ENCODE results near the gene BPHL.

DNA sequence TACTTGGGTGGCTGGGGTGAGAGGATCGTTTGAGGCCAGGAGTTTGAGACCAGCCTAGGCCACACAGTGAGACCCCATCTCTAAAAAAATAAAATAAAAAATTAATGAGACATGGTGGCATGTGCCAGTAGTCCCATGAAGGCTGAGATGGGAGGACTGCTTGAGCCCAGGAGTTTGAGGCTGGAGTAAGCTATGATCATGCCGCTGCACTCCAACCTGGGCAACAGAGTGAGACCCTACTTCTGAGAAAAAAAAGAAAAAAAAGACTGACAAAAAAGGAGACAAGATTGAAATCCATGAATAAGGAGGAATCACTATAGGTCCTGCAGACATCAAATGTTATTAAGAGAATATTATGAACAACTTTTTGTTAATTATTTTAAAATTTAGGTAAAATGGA is 23.7 kb upstream of the BPHL start:
- TF ChIP-seq POLR2A (IDR thresholded peaks at IDR 0.05; ENCODE audit: low read depth, low read length) (no peak), USF1 (IDR thresholded peaks at IDR 0.05; ENCODE audit: borderline replicate concordance, extremely low read length, insufficient read depth, low read depth, low read length) (no peak), RFX5 (IDR thresholded peaks at IDR 0.05; ENCODE audit: low read depth, low read length) (no peak), SREBF2 (IDR thresholded peaks at IDR 0.05; ENCODE audit: low read length) (no peak)
- TF ChIP-seq, protein P1, sequence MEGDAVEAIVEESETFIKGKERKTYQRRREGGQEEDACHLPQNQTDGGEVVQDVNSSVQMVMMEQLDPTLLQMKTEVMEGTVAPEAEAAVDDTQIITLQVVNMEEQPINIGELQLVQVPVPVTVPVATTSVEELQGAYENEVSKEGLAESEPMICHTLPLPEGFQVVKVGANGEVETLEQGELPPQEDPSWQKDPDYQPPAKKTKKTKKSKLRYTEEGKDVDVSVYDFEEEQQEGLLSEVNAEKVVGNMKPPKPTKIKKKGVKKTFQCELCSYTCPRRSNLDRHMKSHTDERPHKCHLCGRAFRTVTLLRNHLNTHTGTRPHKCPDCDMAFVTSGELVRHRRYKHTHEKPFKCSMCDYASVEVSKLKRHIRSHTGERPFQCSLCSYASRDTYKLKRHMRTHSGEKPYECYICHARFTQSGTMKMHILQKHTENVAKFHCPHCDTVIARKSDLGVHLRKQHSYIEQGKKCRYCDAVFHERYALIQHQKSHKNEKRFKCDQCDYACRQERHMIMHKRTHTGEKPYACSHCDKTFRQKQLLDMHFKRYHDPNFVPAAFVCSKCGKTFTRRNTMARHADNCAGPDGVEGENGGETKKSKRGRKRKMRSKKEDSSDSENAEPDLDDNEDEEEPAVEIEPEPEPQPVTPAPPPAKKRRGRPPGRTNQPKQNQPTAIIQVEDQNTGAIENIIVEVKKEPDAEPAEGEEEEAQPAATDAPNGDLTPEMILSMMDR (IDR thresholded peaks at IDR 0.05 in 2 of 3, conservative IDR thresholded peaks at IDR 0.05 in 1 of 3; ENCODE audit: control insufficient read depth in 2 of 3, extremely low read depth in 1 of 3, insufficient read depth in 1 of 3, low read depth in 3 of 3, low read length in 3 of 3), result no peak
